Ramos (cell line): ENCODE results near the gene ARHGAP42.

Source experiments
- in situ Hi-C: fragments of 300-500 bp; cut with MboI; formaldehyde crosslinking; loops from one replicate; pipeline ENCODE4 v1.14.3; 2022; ENCODE audit warnings: low sequenced_read_pairs; ENCODE audit not compliant: unreplicated experiment

Gene ARHGAP42

DNA sequence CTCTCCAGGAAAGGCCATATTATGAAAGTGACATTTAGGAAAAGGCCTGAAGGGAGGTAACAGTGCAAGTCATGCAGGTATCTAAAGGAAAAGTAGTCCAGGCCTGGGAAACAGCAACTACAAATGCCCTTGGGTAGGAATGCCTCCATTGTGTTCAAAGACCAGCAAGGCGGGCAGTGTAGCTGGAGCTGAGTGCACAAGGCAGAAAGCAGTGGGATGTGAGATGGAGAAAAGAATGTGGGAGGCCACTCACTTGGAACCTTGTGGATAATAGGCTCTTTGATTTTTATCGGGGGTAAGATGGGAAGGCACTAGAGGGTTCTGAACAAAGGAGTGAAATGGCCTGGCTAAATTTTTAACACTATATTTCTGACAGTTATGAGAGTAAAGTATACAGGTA, 253.9 kb downstream of the ARHGAP42 start:
- in situ Hi-C loops, result no loop called here

DNA sequence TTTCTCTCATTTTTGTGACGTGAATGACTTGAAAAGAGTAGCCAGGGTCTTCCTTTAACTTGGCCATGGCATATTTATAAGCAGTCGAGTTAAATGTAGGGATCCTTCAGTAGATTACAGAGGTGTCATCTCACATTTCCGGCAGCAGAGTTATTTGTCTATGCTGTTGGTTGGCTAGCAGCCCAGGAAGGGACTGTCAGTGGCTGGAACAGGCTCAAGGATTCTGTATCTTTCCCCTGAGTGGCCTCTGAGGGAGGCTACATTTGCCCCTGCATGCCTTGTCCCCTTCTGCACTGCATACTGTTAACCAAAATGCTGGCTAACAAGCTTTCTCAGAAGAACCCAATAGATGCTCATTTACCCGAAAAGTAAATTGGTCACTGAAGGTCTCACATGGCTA, 254.9 kb downstream of the ARHGAP42 start:
- in situ Hi-C loops, result no loop called here

DNA sequence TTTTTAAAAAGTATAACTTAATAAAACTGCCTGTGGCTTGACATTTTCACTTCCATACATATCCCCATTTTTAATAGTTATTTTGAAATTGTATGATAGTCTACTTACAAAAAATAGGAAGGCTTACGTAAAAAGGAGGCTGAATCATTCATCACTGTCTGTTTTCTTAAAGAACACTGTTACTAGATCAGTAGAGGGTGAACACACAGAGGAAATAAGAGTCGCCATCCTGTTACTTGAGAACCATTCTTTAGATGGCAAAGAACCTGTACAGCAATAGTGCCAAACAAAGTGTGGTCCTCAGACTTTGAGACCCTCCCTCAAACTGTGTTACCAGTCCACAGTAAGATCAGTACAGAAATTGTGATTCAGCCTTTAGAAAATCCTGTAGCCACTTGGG, 261.8 kb downstream of the ARHGAP42 start:
- in situ Hi-C loops, result no loop called here

- in situ Hi-C loops, result no loop called here
Measured at GRCh38 chr11:100949443-100949842, 262.4 kb downstream of the ARHGAP42 start.

DNA sequence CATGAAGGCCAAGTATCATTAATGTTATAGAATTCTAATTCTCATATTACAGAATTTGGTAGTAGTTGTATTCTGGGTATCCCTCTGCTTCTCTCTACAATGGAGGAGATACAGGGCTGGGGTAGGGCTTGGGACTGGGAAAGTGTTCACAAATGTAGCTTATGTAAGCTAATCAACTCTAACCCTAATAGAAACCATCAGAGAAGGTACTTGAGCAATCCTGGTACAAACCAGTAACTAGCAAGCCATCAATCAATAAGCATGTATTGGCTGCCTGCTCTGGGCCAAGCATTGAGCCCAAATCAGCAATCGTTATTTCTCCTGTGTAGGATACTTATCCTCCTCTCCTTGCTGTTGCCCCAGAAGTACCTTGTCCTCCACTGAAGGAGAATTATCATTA, 268.2 kb downstream of the ARHGAP42 start:
- in situ Hi-C loops, result no loop called here

DNA sequence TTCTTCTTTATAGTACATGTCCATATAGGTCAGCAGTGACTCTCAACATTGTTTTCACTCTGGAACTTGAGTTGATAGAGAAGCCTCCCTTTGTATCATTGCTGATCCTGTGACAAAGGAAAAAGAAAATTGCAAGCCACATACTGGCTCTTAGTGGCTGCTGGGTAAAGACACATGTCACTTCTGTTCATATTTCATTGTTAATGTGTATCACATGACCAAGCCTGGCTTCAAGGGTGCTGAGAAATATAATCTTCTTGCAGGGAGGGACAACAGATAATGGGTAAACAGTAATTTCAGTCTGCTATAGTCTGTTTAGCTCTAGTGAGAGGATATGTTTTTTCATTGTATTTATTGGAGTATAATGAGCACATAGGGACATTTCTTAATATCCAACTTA, 269.3 kb downstream of the ARHGAP42 start:
- in situ Hi-C loops, result no loop called here

- in situ Hi-C loops, result no loop called here
Measured at GRCh38 chr11:100957499-100957898, 270.4 kb downstream of the ARHGAP42 start.

DNA sequence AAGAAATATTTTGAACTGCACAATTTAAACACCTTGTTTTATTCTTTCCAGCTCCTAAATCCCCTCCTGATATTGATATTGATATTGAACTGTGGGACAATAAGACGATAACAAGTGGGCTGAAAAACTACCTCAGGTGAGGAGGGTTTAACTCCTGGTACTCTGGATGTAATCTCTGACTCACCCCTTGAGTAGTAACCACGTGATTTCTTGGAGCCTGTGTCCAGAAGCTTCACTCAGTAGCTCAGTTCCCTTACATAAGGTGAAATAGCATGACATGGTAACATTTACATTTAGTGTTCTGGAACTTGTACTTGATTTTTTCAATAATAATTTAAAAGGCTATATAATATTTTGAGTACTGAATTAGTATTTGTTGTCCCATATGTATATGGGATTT, 274.5 kb downstream of the ARHGAP42 start:
- in situ Hi-C loops, result no loop called here

DNA sequence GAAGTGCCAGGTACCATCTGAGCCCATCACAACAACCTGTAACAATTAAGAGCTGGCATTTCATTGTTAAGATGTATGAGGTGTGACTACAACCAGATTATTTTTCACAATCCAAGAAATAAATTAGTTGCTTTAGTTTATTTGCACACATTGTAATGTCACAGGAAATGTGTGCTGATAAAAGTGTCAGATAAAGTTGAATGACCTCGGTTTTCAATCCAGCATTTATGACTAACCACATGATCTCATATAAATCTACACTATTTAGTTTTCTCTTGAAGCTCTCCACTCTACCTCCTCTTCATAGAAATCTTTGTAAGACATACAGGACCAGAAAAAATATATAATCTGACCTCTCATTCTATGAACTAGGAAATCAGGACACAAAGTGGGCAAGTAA, 276.3 kb downstream of the ARHGAP42 start:
- in situ Hi-C loops, result no loop called here

DNA sequence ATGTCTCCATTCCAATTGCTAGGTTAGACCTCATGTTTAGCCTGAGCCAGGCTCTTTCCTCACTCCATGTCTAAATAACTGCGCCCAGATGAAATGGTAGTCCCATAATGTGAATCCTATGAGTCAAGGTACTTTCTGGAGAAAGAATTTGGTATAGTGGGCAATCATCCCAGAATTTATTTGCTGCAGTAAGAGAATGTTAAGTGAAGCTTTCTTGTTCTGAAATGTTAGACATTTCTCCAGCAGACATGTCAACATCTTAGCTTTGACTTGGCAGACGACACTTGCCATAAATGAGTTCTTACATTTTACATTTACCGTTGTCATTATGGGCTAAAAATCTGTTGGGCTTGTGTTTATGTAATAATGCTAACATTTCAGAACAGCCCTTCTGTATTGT, 277.3 kb downstream of the ARHGAP42 start:
- in situ Hi-C loops, result no loop called here

- in situ Hi-C loops, result no loop called here
Measured at GRCh38 chr11:100965346-100965745, 278.3 kb downstream of the ARHGAP42 start.

DNA sequence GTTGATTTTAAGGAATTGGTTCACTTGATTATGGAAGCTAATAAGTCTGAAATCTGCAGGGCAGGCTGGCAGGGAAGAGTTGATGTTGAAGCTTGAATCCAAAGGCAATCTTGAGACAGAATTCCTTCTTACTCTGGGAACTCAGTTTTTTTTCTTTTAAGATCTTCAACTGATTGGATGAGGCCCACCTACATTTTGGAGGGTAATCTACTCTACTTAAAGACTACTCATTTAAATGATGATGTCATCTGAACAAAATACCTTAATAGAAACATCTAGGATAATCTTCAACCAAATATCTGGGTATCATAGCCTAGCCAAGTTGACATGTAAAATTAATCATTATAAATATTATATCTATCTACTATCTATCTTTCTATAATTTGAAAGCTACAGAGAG, 279.3 kb downstream of the ARHGAP42 start:
- in situ Hi-C loops, result no loop called here

DNA sequence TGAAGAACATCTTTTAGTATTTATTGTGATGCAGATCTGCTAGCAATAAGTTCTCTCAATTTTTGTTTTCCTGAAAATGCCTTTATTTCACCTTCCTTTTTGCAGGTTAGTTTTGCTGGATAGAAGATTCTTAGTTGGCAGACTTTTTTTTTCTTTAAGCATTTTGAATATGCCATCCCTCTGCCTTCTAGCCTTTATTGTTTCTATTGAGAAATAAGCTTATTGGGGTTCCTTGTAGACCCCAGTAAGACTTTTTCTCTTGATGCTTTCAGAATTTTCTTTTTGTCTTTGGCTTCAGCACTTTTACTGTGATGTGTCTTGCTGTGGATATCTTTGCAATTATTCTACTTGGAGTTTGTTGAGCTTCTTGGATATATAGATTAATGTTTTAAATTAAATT, 281.9 kb downstream of the ARHGAP42 start:
- in situ Hi-C loops, result no loop called here

- in situ Hi-C loops, result no loop called here
Measured at GRCh38 chr11:100970283-100971164, 283.4 kb downstream of the ARHGAP42 start.

- in situ Hi-C loops, result no loop called here
Measured at GRCh38 chr11:100972046-100972445, 285.0 kb downstream of the ARHGAP42 start.

DNA sequence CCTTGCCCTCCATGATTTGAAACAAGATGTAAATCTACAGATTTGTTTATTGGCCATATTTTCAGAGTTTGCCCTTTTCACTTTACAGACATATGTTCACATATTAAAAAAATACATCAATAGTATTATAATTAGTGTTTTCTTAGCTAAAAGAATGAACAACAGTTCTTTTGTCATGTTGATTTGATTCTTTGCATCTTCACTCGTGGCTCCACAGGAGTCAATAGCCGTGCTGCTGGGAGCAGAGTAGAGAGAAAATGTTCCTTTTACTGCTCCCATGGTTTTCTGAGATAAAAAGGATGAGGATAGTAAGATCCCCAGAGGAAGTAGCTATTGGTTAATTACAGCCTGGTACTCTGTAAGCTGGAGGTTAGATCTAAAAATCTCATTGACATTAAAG, 291.4 kb downstream of the ARHGAP42 start:
- in situ Hi-C loops, result no loop called here

DNA sequence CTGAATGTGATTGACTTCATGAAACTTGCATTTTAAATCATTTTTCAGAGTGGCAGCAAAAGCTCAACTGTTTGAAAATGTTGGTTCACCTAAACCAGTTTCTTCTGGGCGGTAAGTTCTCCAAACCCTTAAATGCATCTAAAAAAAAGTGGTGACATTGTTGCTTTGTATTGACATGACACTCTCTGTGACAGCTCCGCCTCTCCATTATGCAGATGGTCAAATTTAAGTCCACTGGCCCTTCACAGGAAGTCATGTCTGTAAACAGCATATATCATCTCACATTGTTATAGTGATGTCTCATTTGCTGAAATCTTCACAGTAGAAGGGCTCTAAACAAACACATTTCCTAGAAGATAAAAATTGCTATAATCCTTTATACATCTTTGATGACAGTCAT, 291.9 kb downstream of the ARHGAP42 start:
- in situ Hi-C loops, result no loop called here

DNA sequence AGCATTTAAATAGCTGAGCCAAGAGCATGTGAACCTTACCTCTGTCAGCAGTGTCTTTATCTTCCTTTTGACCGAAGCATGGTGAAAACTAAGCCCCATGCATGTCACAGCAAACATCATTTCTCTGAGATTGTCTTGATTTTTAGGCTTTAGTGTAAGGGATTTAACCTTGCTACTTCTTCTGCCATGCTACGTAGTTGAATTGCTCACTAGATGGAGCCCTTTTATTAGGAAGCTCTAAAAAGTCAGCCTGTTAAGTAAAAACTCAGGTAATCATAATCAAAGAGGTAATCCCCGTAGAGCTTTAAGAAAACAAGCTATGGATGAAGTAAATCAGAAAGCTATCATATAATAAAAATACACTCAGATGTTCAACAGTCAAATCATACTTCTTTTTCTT, 293.1 kb downstream of the ARHGAP42 start:
- in situ Hi-C loops, result no loop called here

GRCh38 chr11:100981196-100981824, 294.2 kb downstream of the ARHGAP42 start:
- in situ Hi-C loops, result no loop called here

GRCh38 chr11:100984668-100985067, 297.6 kb downstream of the ARHGAP42 start:
- in situ Hi-C loops, result no loop called here

DNA sequence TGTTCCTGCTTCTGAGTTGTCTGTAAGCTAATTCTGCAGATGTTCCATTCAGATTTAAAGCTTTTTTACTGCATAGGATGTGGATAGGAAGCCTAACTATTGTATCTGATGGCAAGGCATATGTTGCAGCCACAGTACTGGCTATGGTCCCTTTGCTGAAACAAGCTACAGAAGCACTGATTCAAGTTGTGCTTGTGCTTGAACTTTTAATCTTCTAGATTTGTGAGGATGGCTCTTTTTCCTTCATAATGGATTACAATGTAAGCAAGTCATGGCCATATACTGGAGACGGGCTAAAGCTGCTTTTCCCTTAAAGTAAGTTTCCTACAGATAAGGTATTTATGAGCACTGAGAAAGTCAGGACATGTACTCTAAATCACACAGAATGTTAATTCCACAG, 303.8 kb downstream of the ARHGAP42 start:
- in situ Hi-C loops, result no loop called here

DNA sequence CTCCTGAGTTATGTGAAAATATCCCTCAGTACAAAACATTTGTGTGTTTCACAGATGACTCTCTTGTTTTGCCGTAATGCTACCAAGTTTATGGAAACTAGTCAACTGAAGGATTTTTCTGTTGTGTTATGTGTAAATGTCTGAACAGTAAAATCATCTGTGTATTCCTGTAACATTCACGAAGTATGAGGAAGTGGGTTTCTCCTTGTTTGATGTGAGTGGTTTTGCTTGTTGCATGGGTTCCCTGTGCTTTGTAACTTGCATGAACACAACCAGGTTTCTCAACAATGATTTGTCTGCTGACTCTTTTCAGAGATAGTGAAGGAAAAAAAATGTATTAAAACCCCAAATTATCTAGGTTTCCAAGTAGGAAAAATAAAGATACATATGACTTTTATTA, 304.5 kb downstream of the ARHGAP42 start:
- in situ Hi-C loops, result no loop called here
